Measurements from ENCODE around the gene LRRC75B.
A peak's percentile ranks its signal among the peaks of the same experiment; 100 is the strongest.

LRRC75B gene

GRCh38 chr22:24590596-24591173 is 2.2 kb downstream of the LRRC75B start:
- no peak for DNase-seq
- intact Hi-C loops (cut with DNase I): loop anchor here (10.0 kb wide), 1 partner anchor 46 kb away; no protein-coding TSS in a partner anchor

- intact Hi-C loops (cut with DNase I): loop anchor here (10.0 kb wide), 1 partner anchor 45 kb away; no protein-coding TSS in a partner anchor
- DNase-seq: no peak
Observed at GRCh38 chr22:24589518-24590030, 3.3 kb downstream of the LRRC75B start.

- intact Hi-C loops (cut with DNase I): no loop called here
- peak in 12 of 42 donors; percentile 13 to 57 (median 39) for DNase-seq
Observed at GRCh38 chr22:24588757-24589481, 4.0 kb downstream of the LRRC75B start.

- intact Hi-C loops (cut with DNase I): no loop called here
- DNase-seq: peak; percentile 83 to 97 (median 94)
Observed at GRCh38 chr22:24588381-24588756, 4.5 kb downstream of the LRRC75B start.

- intact Hi-C loops (cut with DNase I): no loop called here
- no peak for DNase-seq
Observed at GRCh38 chr22:24587948-24588347, 4.9 kb downstream of the LRRC75B start.

GRCh38 chr22:24587251-24587650 is 5.6 kb downstream of the LRRC75B start:
- DNase-seq: peak in 1 of 42 donors; percentile 24
- intact Hi-C loops (cut with DNase I): no loop called here

- intact Hi-C loops (cut with DNase I): no loop called here
- DNase-seq: no peak
Observed at GRCh38 chr22:24585927-24586546, 6.8 kb downstream of the LRRC75B start.

- no peak for DNase-seq
- intact Hi-C loops (cut with DNase I): no loop called here
Observed at GRCh38 chr22:24585461-24585860, 7.4 kb downstream of the LRRC75B start.

GRCh38 chr22:24584871-24585411 is 7.9 kb downstream of the LRRC75B start:
- DNase-seq: no peak
- intact Hi-C loops (cut with DNase I): no loop called here

GRCh38 chr22:24584166-24584790 is 8.6 kb downstream of the LRRC75B start:
- no peak for DNase-seq
- intact Hi-C loops (cut with DNase I): no loop called here

- no peak for DNase-seq
- intact Hi-C loops (cut with DNase I): no loop called here
Observed at GRCh38 chr22:24583221-24584165, 9.4 kb downstream of the LRRC75B start.

- peak in 1 of 42 donors; percentile 30 for DNase-seq
- intact Hi-C loops (cut with DNase I): no loop called here
Observed at GRCh38 chr22:24582056-24582814, 10.6 kb downstream of the LRRC75B start.

- intact Hi-C loops (cut with DNase I): no loop called here
- no peak for DNase-seq
Observed at GRCh38 chr22:24580276-24580675, 12.6 kb downstream of the LRRC75B start.

GRCh38 chr22:24579258-24579601 is 13.6 kb downstream of the LRRC75B start:
- no peak for DNase-seq
- intact Hi-C loops (cut with DNase I): no loop called here

- DNase-seq: no peak
- intact Hi-C loops (cut with DNase I): no loop called here
Observed at GRCh38 chr22:24578355-24579257, 14.3 kb downstream of the LRRC75B start.

- intact Hi-C loops (cut with DNase I): no loop called here
- DNase-seq: no peak
Observed at GRCh38 chr22:24576778-24577177, 16.1 kb downstream of the LRRC75B start.

- intact Hi-C loops (cut with DNase I): no loop called here
- DNase-seq: peak in 1 of 42 donors; percentile 9
Observed at GRCh38 chr22:24571266-24571665, 21.6 kb downstream of the LRRC75B start.

Data from head of caudate nucleus (tissue), 42 donors.